Fibroblast of lung (primary cell): ENCODE data around the gene CIAO3.

Source experiments
- EZH2 ChIP-seq: IDR thresholded peaks from 2 replicates; pipeline ENCODE4 v1.5.1; 2012; ENCODE audit warnings: low read length, control low read depth, mild to moderate bottlenecking; ENCODE audit errors: missing control alignments
- TF ChIP-seq, protein P1 (sequence below), 2 donors: IDR thresholded peaks in 1 of 2; conservative IDR thresholded peaks in 1 of 2; 1 replicate in 1 of 2; 2 replicates in 1 of 2; pipeline ENCODE4 v1.5.1; 2011 to 2012; ENCODE audit warnings: low read length in 2 of 2, control low read depth in 1 of 2, inconsistent platforms in 1 of 2, low read depth in 1 of 2, mild to moderate bottlenecking in 1 of 2

DNA sequence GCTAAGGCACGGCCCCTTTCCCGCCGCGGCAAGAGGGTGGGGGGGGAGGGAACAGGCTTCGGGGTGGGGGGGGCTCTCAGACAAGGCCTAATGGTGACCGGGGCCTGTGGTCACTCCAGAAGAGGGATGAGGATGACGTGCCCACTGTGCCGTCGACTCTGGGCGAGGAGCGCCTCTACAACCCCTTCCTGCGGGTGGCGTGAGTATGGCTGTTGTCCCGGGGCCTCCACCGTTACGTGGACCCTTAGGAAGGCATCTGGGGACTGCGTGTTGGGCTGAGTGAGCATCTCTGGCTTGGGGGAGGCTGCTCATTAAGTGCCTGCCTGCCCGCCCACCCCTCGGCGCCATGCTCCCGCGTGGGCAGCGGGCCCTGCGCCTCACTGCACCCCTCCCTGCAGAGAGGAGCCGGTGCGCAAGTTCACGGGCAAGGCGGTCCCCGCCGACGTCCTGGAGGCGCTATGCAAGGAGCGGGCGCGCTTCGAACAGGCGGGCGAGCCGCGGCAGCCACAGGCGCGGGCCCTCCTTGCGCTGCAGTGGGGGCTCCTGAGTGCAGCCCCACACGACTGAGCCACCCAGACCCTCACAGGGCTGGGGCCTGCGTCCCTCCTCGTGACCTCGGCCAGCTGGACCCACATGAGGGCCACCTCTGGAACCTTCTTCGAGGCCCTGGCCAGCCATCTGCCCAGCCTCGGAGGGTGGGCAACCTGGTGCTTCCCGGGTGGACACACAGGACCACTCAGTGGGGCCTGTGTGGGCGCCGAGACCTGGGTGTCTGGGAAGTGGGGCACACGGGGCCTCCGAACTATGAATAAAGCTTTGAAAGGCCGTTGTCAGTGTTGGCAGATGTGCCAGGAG, 11.7 kb downstream of the CIAO3 start:
- TF ChIP-seq, protein P1, sequence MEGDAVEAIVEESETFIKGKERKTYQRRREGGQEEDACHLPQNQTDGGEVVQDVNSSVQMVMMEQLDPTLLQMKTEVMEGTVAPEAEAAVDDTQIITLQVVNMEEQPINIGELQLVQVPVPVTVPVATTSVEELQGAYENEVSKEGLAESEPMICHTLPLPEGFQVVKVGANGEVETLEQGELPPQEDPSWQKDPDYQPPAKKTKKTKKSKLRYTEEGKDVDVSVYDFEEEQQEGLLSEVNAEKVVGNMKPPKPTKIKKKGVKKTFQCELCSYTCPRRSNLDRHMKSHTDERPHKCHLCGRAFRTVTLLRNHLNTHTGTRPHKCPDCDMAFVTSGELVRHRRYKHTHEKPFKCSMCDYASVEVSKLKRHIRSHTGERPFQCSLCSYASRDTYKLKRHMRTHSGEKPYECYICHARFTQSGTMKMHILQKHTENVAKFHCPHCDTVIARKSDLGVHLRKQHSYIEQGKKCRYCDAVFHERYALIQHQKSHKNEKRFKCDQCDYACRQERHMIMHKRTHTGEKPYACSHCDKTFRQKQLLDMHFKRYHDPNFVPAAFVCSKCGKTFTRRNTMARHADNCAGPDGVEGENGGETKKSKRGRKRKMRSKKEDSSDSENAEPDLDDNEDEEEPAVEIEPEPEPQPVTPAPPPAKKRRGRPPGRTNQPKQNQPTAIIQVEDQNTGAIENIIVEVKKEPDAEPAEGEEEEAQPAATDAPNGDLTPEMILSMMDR (conservative IDR thresholded peaks at IDR 0.05 in 1 of 2, IDR thresholded peaks at IDR 0.05 in 1 of 2; ENCODE audit: low read depth in 1 of 2, low read length in 2 of 2), result no peak
- TF ChIP-seq EZH2, result no peak
